DMS79 treated with DMSO at 0.1 percent for 48 hours (cell line): Measurements from ENCODE around the gene MACO1.
"Not testable (repeated sequence)": the region's sequence is repeated elsewhere in the genome, so short reads cannot be mapped to it uniquely, and the experiment has no call there.

Experiments
- DNase-seq: peaks from one replicate; lab custom pipeline; 2025; lab: John Stamatoyannopoulos, UW

MACO1 gene

DNA sequence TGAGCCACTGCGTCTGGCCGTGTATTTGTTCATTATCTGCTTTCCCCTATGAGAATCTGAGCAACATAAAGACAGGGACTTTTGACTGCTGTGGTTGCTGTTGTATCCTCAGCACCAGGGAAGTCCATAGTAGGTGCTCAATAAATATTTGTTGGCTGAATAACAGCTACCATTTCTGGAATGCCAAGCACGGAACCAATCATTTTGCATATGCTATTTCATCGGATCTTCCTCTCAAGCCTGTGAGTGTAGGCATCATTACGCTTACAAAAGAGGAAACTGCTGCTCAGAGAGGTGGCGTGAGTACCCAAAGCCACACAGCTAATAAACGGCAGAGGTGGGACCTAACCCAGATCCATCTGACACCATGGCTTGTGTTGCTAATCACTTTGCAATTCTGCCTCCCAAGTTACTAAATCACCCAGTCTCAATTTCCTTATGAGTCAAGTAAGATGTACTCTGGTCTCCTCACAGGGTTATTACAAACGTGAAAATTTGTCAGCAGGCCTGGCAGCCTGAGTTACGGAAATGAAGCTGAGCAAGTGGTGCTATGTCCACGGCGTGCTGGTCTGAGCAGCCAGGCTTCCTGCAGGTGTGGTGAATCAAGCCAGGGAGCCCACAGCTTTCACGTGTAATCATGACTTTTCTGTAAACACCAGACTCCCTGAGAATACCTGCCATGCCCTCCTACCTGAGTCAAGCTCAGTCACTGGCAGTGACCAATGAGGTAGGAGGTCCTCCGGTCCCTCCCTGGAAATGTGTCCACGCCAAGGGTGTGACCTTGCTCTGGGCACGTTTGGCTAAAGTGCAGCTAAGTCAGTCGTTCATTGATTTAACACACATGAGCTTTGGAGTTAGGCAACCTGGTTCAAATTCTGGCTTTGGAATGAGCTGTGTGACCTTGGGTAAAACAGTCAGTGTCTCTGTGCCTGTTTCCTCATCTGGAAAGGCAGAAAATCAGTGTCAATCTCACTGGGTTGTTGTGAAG lies 5.3 kb upstream of the MACO1 start:
- no peak for DNase-seq

GRCh38 chr1:25427696-25428095 lies 3.0 kb upstream of the MACO1 start:
- no peak for DNase-seq

DNA sequence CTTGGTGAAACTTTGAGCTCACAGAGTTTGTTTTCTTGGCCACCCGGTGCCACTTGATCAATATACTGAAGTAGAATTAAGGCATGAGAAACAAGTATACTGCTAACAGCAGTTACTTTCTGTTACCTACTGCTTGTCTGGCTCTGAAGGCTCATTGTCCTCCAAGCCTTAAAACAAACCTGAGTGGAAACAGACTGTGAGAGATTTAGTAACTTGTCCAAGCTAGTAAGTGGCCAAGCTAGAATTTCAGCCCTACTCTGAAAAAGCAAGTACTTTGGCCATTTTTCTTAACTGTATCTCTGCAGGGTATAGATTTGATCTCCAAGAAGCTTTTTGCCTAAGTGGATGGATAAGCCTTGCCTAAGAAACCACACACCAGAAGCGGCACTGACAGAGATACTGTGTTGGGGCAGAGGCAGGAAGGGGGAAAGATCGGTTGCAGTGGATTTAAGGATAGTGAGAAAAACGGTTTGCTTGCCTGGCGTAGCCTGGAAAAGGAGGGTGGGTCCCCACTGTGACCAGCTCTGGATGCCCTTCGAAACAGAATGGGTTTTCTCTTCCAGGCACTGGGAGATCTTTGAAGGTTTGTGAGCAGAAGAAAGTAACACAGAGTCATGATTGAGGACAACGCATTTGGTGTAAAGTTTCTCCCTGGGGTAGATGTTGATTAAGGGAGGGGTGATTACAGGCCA lies 2.1 kb upstream of the MACO1 start:
- no peak for DNase-seq

DNA sequence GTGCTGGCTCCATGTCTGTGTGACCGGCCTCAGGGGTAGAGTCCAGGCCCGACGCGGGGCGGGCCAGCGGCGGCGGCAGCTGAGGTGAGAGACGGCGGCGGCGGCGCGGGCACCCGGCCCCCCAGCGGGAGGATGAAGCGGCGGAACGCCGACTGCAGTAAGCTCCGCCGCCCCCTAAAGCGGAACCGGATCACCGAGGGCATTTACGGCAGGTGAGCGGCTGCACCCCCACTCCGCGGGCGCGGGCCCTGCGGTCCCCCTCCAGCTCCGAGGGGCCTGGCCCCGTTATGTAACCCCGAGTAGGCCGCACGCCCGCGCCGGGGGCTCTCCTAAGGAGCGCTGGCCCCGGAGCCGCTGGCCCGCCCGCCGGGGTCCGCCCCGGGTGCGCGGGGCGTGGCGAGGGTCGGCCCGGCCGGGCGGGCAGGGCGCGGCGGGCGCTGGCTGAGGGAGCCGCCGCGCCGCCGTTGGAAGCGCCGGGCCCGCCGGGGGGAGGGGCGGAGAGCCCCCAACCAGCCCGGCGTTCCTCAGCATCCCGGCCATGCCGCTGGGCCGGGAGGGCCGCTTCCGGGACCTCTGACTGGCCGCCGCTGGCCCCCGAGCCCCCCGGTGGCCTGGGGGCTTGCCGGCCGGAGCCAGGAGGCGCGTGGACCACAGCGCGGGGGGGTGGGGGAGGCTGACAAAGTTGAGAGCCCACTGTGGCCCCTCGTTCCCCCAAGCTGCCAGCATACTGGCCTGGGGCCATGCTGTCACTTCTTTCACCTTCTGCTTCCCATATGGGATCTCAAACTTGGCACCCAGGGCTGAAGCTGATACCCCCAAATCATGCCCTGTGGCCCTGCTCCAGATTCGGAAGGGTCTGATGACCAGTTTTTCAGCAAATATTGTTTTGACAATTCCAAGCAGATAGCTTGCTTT lies 527 bp downstream of the MACO1 start:
- DNase-seq, result no peak

DNA sequence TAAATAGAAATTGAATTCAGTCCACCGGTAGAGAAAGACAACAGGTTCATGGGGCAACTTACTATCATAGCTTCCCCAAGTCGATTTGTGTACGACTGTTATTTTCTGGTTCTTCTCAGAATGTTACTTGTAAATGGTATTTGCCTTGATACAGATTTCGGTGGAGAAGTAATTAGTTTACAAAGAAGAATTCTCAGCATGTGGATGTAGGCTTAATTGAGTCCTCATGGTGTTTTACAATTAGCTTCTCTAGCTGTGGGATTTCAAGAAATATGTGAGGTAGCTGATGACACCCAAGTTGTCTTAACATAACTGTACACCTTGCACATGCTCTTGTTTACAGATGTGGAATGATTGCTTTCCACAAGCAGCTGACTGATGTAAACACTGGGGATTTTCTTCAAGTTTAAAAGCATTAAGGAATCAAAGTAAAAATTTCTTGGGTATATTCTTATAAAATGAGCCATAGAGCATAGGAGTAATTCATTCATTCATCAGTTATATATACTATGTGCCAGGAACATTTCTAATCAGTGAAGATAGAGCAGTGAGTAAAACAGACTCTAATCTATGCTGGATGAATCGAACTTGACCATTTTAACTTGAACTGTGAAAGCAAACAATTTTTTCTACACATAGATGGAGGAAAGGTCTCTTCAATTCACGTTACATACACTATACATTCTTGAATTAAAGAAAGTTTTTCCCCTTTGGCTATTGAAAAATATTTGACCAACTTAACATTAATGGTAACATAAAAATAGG lies 1.4 kb downstream of the MACO1 start:
- DNase-seq, result no peak

GRCh38 chr1:25432749-25433388 lies 2.2 kb downstream of the MACO1 start:
- DNase-seq, result no peak

GRCh38 chr1:25433389-25434186 lies 2.9 kb downstream of the MACO1 start:
- no peak for DNase-seq

- DNase-seq, result no peak
Observed at GRCh38 chr1:25435397-25436108, 4.9 kb downstream of the MACO1 start.

GRCh38 chr1:25437672-25438071 lies 7.0 kb downstream of the MACO1 start:
- no peak for DNase-seq

- DNase-seq, result no peak
Observed at GRCh38 chr1:25439287-25439686, 8.6 kb downstream of the MACO1 start.

DNA sequence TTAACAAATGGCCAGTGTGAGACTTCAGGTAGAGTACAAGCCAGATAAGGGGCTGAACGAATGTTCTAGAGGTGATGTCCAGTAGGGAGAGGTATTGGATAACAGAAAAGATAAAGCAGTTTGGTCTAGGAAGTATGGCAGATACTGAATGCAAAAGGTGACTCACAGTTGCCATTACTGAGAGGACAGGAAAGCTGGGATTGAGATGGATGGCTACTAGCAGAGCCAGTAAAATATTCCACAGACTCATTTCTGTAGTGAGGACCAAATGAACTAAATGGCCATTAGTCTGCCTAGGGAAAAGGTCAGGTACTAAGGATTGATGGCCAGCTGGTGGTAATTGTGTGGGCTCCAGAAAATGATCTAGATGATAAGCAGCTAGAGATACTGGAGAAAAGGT lies 11.5 kb downstream of the MACO1 start:
- no peak for DNase-seq

GRCh38 chr1:25443030-25443699 lies 12.5 kb downstream of the MACO1 start:
- DNase-seq, result no peak

GRCh38 chr1:25444604-25445003 lies 13.9 kb downstream of the MACO1 start:
- not testable (repeated sequence) for DNase-seq

DNA sequence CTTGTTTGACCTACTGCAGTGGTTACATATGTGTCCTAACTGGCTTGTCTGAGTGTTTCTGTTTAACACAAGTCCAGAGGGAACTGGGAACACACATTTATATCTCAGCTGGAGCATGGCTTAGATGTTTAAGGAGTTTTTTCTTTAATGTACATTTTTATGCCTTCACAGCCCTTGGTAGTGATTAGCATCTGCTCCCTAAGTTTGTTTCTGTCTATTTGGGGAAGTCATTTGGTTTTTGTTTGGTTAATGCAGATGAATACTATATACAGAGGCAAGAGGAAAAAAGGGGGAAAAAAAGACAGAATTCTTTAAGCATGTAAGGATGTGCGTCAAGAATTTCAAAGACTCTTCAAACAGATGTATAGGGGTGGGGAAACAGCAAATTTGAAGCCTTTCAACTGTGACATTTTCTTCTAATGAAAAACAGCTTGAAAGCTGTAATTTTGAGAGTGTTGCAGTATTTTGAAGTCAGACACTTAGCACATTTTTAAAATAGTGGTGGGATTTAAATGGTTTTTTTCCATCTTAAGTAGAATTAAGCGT lies 15.4 kb downstream of the MACO1 start:
- DNase-seq, result no peak

GRCh38 chr1:25447547-25447946 lies 16.9 kb downstream of the MACO1 start:
- no peak for DNase-seq

GRCh38 chr1:25450891-25451290 lies 20.2 kb downstream of the MACO1 start:
- no peak for DNase-seq

GRCh38 chr1:25451908-25452307 lies 21.2 kb downstream of the MACO1 start:
- no peak for DNase-seq

DNA sequence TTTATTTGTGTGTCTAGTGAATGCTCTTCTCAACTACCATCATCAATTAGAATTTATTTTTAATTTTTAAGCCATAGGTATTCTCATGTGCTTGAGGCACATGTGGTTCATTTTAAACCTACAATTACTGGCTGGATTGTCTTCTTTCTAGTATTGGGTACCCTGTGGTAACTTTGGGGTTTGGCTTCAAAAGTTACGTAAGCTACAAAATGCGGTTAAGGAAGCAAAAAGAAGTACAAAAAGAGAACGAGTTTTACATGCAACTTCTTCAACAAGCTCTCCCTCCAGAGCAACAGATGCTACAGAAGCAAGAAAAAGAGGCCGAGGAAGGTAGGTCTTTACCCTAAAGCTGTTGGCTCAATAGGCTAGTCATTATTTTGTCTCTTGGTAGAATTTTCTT lies 25.8 kb downstream of the MACO1 start:
- DNase-seq, result no peak
